ENCODE data around the gene ARHGAP25.

DNA sequence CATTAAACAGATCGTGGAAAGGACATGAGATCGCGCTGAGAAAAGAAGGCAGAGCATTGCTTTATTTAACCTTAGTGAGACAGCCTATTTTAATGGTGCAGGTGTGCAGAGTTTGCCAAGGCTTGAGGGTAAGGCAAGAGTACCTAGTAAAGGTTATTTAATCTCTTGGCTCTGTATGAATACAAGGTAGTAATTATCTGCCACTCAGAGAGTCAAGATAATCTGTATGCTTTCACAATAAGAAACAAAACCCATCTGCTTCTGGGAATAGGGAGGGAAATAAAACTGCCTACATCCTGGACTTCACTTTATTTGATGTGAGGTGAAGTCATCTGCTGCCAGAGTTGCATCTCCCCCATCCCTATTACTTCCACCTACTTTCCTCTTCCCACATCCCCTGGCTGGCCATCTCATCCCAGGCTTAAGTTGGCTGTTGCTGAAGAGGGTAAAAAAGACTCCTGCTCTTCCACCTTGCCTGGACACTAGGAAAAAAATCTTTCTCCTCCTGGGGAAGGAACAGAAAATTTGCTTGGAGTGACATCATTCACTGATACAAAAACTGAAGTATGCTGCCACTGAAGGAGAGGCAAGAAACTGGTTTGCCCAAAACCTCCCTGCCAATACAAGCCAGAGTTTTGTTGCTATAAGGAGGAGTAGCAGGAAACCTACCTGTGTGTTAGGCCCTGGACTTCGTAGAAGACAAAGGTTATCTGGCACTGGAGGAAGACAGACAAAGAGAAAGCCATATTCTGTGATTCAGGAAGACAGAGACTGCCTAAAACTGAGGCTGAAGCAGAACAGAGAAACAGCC lies 35.8 kb upstream of the ARHGAP25 start:
- TF ChIP-seq EZH2 (IDR thresholded peaks at IDR 0.05; ENCODE audit: low read depth) = no peak
- TF ChIP-seq, protein P1, sequence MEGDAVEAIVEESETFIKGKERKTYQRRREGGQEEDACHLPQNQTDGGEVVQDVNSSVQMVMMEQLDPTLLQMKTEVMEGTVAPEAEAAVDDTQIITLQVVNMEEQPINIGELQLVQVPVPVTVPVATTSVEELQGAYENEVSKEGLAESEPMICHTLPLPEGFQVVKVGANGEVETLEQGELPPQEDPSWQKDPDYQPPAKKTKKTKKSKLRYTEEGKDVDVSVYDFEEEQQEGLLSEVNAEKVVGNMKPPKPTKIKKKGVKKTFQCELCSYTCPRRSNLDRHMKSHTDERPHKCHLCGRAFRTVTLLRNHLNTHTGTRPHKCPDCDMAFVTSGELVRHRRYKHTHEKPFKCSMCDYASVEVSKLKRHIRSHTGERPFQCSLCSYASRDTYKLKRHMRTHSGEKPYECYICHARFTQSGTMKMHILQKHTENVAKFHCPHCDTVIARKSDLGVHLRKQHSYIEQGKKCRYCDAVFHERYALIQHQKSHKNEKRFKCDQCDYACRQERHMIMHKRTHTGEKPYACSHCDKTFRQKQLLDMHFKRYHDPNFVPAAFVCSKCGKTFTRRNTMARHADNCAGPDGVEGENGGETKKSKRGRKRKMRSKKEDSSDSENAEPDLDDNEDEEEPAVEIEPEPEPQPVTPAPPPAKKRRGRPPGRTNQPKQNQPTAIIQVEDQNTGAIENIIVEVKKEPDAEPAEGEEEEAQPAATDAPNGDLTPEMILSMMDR (conservative IDR thresholded peaks at IDR 0.05) = no peak

Measured in PC-9 (cell line).